Prostate gland (tissue), 2 donors: ENCODE data around the gene ACTN4. TPM values are rescaled to one million over a fixed set of nuclear protein-coding genes. Genes with fewer than 3 reads are reported as not detected.

Experiments used
- DNase-seq: peaks from one replicate; pipeline ENCODE4 v3.0.0-alpha.2; 2019; ENCODE audit warnings: low spot score
- H3K27ac ChIP-seq, 2 donors: fragments of 200-600 bp; sonication (generic); 2 replicates each; pipeline ENCODE4 v1.5.1; 2017 to 2019
- H3K27me3 ChIP-seq: fragments of 200-600 bp; sonication (generic); replicated peaks from 2 replicates; pipeline ENCODE4 v1.5.1; 2019; ENCODE audit not compliant: insufficient read depth
- H3K36me3 ChIP-seq, 2 donors: fragments of 200-600 bp; sonication (generic); 1 replicate in 1 of 2; 2 replicates in 1 of 2; pipeline versions ENCODE4 v1.5.1 to v1.8.1; 2017 to 2019
- H3K4me1 ChIP-seq: fragments of 200-600 bp; sonication (generic); replicated peaks from 2 replicates; pipeline ENCODE4 v1.5.1; 2019
- H3K4me3 ChIP-seq, 2 donors: fragments of 200-600 bp; sonication (generic); 2 replicates each; pipeline ENCODE4 v1.5.1; 2017 to 2019
- H3K9me3 ChIP-seq: fragments of 200-600 bp; sonication (generic); 2 replicates; pipeline ENCODE4 v1.5.1; 2017
- POLR2A ChIP-seq: fragments of 450-650 bp; IDR thresholded peaks from one replicate; pipeline ENCODE4 v1.6.1; 2016; ENCODE audit warnings: antibody characterized with exemption, mild to moderate bottlenecking
- POLR2AphosphoS5 ChIP-seq: sonication (generic); formaldehyde crosslinking; IDR thresholded peaks from one replicate; pipeline ENCODE4 v1.6.1; 2017; ENCODE audit warnings: antibody characterized with exemption
- WGBS: methylation state at CpG from one replicate; pipeline ENCODE4 v1.1.5; 2018; 5-methylcytosine and 5-hydroxymethylcytosine counted together
- intact Hi-C: fragments of 100-400 bp; cut with DNase I; formaldehyde crosslinking; loops from one replicate; pipeline ENCODE4 v1.14.2; 2022
- total RNA-seq, 2 donors: library from RNA; depleted of rRNA; stranded (reverse); fragments of >200 nt; gene quantifications; one replicate each; pipeline ENCODE4 v1.1.0, GENCODE V29; 2016
- TF ChIP-seq, protein P1 (sequence below), 4 experiments: fragments of 200-600 bp in 2 of 4; fragments of 450-650 bp in 2 of 4; sonication (generic) in 2 of 4; IDR thresholded peaks; 1 replicate in 3 of 4; 2 replicates in 1 of 4; pipeline ENCODE4 v1.5.1; 2016 to 2019; ENCODE audit warnings: antibody characterized with exemption in 4 of 4, mild to moderate bottlenecking in 2 of 4, moderate library complexity in 2 of 4

ACTN4 gene
- total RNA-seq, 2 donors from 2014 or later, result 312 to 330 TPM

GRCh38 chr19:38710416-38710702, 62.9 kb downstream of the ACTN4 start:
- Histone ChIP-seq H3K27ac (peak overlapping the region; percentile 74 to 77), H3K4me3 (no peak overlapping the region), H3K9me3 (no peaks in the 10 kb centered on the region), H3K36me3 (peaks cover 4 to 16% of the 10 kb centered on the region in 2 donors), H3K27me3 (no peaks in the 10 kb centered on the region), H3K4me1 (peaks cover 42% of the 10 kb centered on the region)
- no peak for DNase-seq
- intact Hi-C loops, result loop anchor here (5.0 kb wide), 1 partner anchor 58 kb away; no protein-coding TSS in a partner anchor
- TF ChIP-seq POLR2A (no peak), POLR2AphosphoS5 (no peak)
- TF ChIP-seq, protein P1, sequence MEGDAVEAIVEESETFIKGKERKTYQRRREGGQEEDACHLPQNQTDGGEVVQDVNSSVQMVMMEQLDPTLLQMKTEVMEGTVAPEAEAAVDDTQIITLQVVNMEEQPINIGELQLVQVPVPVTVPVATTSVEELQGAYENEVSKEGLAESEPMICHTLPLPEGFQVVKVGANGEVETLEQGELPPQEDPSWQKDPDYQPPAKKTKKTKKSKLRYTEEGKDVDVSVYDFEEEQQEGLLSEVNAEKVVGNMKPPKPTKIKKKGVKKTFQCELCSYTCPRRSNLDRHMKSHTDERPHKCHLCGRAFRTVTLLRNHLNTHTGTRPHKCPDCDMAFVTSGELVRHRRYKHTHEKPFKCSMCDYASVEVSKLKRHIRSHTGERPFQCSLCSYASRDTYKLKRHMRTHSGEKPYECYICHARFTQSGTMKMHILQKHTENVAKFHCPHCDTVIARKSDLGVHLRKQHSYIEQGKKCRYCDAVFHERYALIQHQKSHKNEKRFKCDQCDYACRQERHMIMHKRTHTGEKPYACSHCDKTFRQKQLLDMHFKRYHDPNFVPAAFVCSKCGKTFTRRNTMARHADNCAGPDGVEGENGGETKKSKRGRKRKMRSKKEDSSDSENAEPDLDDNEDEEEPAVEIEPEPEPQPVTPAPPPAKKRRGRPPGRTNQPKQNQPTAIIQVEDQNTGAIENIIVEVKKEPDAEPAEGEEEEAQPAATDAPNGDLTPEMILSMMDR (IDR thresholded peaks at IDR 0.05), result no peak
- 29% methylated on average over 2 of the region's 2 CpGs for WGBS

DNA sequence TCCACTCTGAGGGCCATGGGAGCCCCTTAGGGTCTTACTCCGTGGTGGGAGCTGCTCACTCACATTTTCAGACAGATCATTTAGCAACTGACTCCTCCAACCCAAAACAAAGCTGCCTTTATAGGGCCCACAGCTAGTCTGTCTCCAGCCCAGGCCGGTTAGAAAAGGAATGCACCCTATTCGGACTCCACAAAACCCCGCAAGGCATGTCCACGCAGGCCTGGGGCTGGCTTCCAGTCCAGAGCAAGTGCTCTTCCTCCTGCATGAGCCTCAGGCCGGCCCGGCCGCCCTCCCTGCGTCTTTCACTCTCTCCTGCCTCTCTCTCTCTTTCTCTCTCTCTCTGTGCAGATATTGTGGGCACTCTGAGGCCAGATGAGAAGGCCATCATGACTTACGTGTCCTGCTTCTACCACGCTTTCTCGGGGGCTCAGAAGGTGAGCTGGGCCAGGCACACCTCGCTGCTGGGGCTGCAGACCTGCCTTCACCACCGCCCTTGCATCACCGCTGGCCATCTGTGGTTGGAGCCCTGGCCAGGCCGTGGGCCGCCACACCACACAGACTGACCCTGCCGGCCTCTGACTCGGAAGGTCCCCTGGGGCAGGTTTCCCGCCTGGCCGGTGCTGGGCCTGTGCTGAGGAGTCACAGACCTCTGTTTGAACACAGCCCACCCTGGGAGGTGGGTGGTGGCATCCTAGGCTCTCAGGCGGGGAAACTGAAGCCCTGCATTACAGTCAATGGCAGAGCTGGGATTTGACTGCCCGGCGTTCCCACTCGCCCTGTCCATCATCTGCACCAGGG, 63.7 kb downstream of the ACTN4 start:
- intact Hi-C loops, result loop anchor here (5.0 kb wide), 1 partner anchor 59 kb away; no protein-coding TSS in a partner anchor
- TF ChIP-seq, protein P1 (IDR thresholded peaks at IDR 0.05), result no peak
- no peak for TF ChIP-seq POLR2A
- peak; percentile 33 for TF ChIP-seq POLR2AphosphoS5
- Histone ChIP-seq H3K27ac (peak overlapping the region; percentile 74 to 77), H3K36me3 (peaks cover 5 to 12% of the 10 kb centered on the region in 2 donors), H3K4me3 (no peak overlapping the region), H3K27me3 (no peaks in the 10 kb centered on the region), H3K4me1 (peaks cover 42% of the 10 kb centered on the region), H3K9me3 (no peaks in the 10 kb centered on the region)
- peak; percentile 56 for DNase-seq
- 38% methylated on average over 25 of the region's 25 CpGs for WGBS

GRCh38 chr19:38711726-38712153, 64.3 kb downstream of the ACTN4 start:
- peak; percentile 43 for TF ChIP-seq POLR2AphosphoS5
- TF ChIP-seq POLR2A, result no peak
- TF ChIP-seq, protein P1 (IDR thresholded peaks at IDR 0.05), result peak in 1 of 4 experiments; percentile 13
- WGBS, result 6% methylated on average over 11 of the region's 12 CpGs
- Histone ChIP-seq H3K27me3 (no peaks in the 10 kb centered on the region), H3K36me3 (peaks cover 11 to 13% of the 10 kb centered on the region in 2 donors), H3K9me3 (no peaks in the 10 kb centered on the region), H3K4me3 (no peak overlapping the region), H3K4me1 (peaks cover 42% of the 10 kb centered on the region), H3K27ac (peak overlapping the region; percentile 74 to 77)
- peak; percentile 56 for DNase-seq
- intact Hi-C loops, result loop anchor here (5.0 kb wide), 1 partner anchor 59 kb away; no protein-coding TSS in a partner anchor

- Histone ChIP-seq H3K36me3 (peaks cover 17 to 18% of the 10 kb centered on the region in 2 donors), H3K27me3 (no peaks in the 10 kb centered on the region), H3K4me1 (peaks cover 42% of the 10 kb centered on the region), H3K27ac (peak overlapping the region; percentile 74 to 77), H3K9me3 (no peaks in the 10 kb centered on the region), H3K4me3 (no peak overlapping the region)
- TF ChIP-seq POLR2AphosphoS5 (no peak), POLR2A (no peak)
- TF ChIP-seq, protein P1 (IDR thresholded peaks at IDR 0.05), result no peak
- intact Hi-C loops, result loop anchor here (5.0 kb wide), 1 partner anchor 60 kb away; no protein-coding TSS in a partner anchor
- no peak for DNase-seq
- WGBS, result 69% methylated on average over 9 of the region's 15 CpGs
These were observed 64.8 kb downstream of the ACTN4 start for GRCh38 chr19:38712161-38712748.
